GM23338 (cell line): Measurements from ENCODE around the gene EVC2. TPM values are rescaled to one million over a fixed set of nuclear protein-coding genes. Genes with fewer than 3 reads are reported as not detected.
A peak's percentile ranks its signal among the peaks of the same experiment; 100 is the strongest.

Experiments used
- ATAC-seq: fragments of 200-7000 bp; cut with Tn5 transposase; 3 replicates; pipeline ENCODE4 v1.9.1; 2020
- DNase-seq: peaks from one replicate; pipeline ENCODE4 v3.0.0-alpha.2; 2015; ENCODE audit warnings: low spot score
- H2AFZ ChIP-seq: fragments of 200-600 bp; sonication (generic); 2 replicates; pipeline ENCODE4 v1.8.0; 2016; ENCODE audit warnings: antibody characterized with exemption, mild to moderate bottlenecking, moderate library complexity
- H3F3A ChIP-seq: fragments of 200-600 bp; sonication (generic); replicated peaks from 2 replicates; pipeline ENCODE4 v1.8.0; 2017; ENCODE audit warnings: antibody characterized with exemption, mixed run types, low read depth
- H3K27ac ChIP-seq: fragments of 200-600 bp; sonication (generic); 2 replicates; pipeline ENCODE4 v1.6.1; 2016; ENCODE audit warnings: low read depth
- H3K27me3 ChIP-seq: fragments of 200-600 bp; sonication (generic); 2 replicates; pipeline ENCODE4 v1.8.0; 2016; ENCODE audit warnings: mild to moderate bottlenecking, mixed run types, moderate library complexity; ENCODE audit not compliant: insufficient read depth
- H3K36me3 ChIP-seq: fragments of 200-600 bp; sonication (generic); 2 replicates; pipeline ENCODE4 v1.8.0; 2016; ENCODE audit warnings: mild to moderate bottlenecking; ENCODE audit not compliant: insufficient read depth
- H3K4me1 ChIP-seq: fragments of 200-600 bp; sonication (generic); 2 replicates; pipeline ENCODE4 v1.8.0; 2016; ENCODE audit warnings: mild to moderate bottlenecking, moderate library complexity; ENCODE audit not compliant: insufficient read depth
- H3K4me2 ChIP-seq: fragments of 200-600 bp; sonication (generic); 2 replicates; pipeline ENCODE4 v1.7.1; 2017; ENCODE audit warnings: mixed run types
- H3K4me3 ChIP-seq: fragments of 200-600 bp; sonication (generic); 2 replicates; pipeline ENCODE4 v1.6.1; 2016; ENCODE audit warnings: mixed run types
- H3K79me2 ChIP-seq: fragments of 200-600 bp; sonication (generic); replicated peaks from 2 replicates; pipeline ENCODE4 v1.8.0; 2017; ENCODE audit warnings: mild to moderate bottlenecking; ENCODE audit not compliant: insufficient read depth
- H3K9me2 ChIP-seq: fragments of 200-600 bp; sonication (generic); 2 replicates; pipeline ENCODE4 v1.8.0; 2017; ENCODE audit not compliant: insufficient read depth
- H4K20me1 ChIP-seq: fragments of 200-600 bp; sonication (generic); replicated peaks from 2 replicates; pipeline ENCODE4 v1.8.0; 2017; ENCODE audit warnings: mild to moderate bottlenecking; ENCODE audit not compliant: insufficient read depth
- H3K27ac Mint-ChIP-seq: 2 replicates; pipeline ENCODE4 v1.8.0; 2020; ENCODE audit warnings: inconsistent platforms, mild to moderate bottlenecking, moderate library complexity, mixed read lengths
- H3K27me3 Mint-ChIP-seq: 3 replicates; pipeline ENCODE4 v1.8.0; 2022; ENCODE audit warnings: low read depth, mild to moderate bottlenecking, moderate library complexity, mixed read lengths, inconsistent platforms; ENCODE audit not compliant: insufficient read depth, poor library complexity
- H3K36me3 Mint-ChIP-seq: 3 replicates; pipeline ENCODE4 v1.8.0; 2021; ENCODE audit warnings: low read depth, mild to moderate bottlenecking, inconsistent platforms, moderate library complexity, mixed read lengths
- H3K4me1 Mint-ChIP-seq: 3 replicates; pipeline ENCODE4 v1.8.0; 2020; ENCODE audit warnings: mild to moderate bottlenecking, inconsistent platforms, mixed read lengths
- H3K4me3 Mint-ChIP-seq: 3 replicates; pipeline ENCODE4 v1.8.0; 2021; ENCODE audit warnings: moderate library complexity, mild to moderate bottlenecking, inconsistent platforms, mixed read lengths
- H3K9me3 Mint-ChIP-seq: 3 replicates; pipeline ENCODE4 v1.8.0; 2020; ENCODE audit warnings: moderate library complexity, mild to moderate bottlenecking, inconsistent platforms, mixed read lengths
- EZH2 ChIP-seq: fragments of 200-600 bp; sonication (generic); IDR thresholded peaks from one replicate; pipeline ENCODE4 v1.8.0; 2017; ENCODE audit warnings: antibody characterized with exemption, mild to moderate bottlenecking, low read depth; ENCODE audit not compliant: unreplicated experiment
- EZH2phosphoT487 ChIP-seq: fragments of 200-600 bp; sonication (generic); IDR thresholded peaks from one replicate; pipeline ENCODE4 v1.8.1; 2018; ENCODE audit warnings: antibody characterized with exemption; ENCODE audit not compliant: unreplicated experiment
- NANOG ChIP-seq: IDR thresholded peaks from 2 replicates; pipeline ENCODE4 v1.6.1; 2016; ENCODE audit warnings: antibody characterized with exemption, borderline replicate concordance
- POLR2AphosphoS5 ChIP-seq: IDR thresholded peaks from 2 replicates; pipeline ENCODE4 v1.6.1; 2016; ENCODE audit warnings: antibody characterized with exemption, low read depth
- STAT1 ChIP-seq: IDR thresholded peaks from one replicate; pipeline ENCODE4 v1.6.1; 2016; ENCODE audit warnings: antibody characterized with exemption; ENCODE audit not compliant: unreplicated experiment
- ZNF331 ChIP-seq: fragments of 250-450 bp; sonication (Bioruptor Pico); IDR thresholded peaks from 2 replicates; pipeline ENCODE4 v1.5.0; 2020; ENCODE audit warnings: low read depth, mild to moderate bottlenecking, moderate library complexity
- polyA plus RNA-seq: library from polyadenylated mRNA; unstranded; fragments of >200 nt; fragmentation: Nextera tagmentation; extraction: Ambion mirVana; gene quantifications from 2 replicates; pipeline ENCODE4 v1.2.1, GENCODE V29; 2016
- total RNA-seq: library from RNA; depleted of rRNA; stranded (reverse); fragments of >200 nt; shearing (Covaris generic); gene quantifications from 2 replicates; pipeline ENCODE4 v1.2.3, GENCODE V29; 2014
- TF ChIP-seq, protein P1 (sequence below), 2 experiments: fragments of 200-600 bp in 1 of 2; sonication (generic) in 1 of 2; conservative IDR thresholded peaks; 2 replicates each; pipeline versions ENCODE4 v1.5.1 to v1.6.1; 2016 to 2017; ENCODE audit warnings: antibody characterized with exemption in 2 of 2, low read depth in 2 of 2, mild to moderate bottlenecking in 2 of 2, moderate library complexity in 1 of 2
- TF ChIP-seq, protein P2 (sequence below): fragments of 250-450 bp; sonication (Bioruptor Pico); IDR thresholded peaks from 2 replicates; pipeline ENCODE4 v1.5.0; 2020; ENCODE audit warnings: mild to moderate bottlenecking, moderate library complexity

EVC2 gene
- total and polyA plus RNA-seq, 2 experiments from 2014 or later = 3.4 to 11.5 TPM

DNA sequence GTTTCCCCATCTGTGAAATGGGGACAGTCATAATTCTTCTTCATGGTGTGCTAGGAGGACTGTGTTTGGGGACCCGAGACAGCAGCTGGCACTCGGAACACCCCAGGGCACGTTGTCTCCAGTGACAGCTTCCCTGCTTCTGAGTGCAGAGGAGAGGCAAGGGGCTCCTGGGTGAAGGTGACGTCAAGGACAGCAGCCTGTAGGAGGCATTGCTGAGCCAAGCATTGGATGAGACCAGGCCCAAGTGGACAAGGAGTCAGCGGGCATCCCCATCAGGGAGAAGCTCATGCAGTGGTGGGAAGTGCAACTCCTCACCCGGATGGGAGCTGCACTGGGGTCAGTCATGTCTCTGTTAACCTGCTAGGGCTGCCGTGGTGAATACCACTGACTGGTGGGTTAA is 48.7 kb upstream of the EVC2 start:
- Histone ChIP-seq H2AFZ (no peak overlapping the region), H3K4me1 (peaks cover 9% of the 10 kb centered on the region), H3K4me3 (no peak overlapping the region), H3K27ac (no peak overlapping the region), H3K36me3 (no peaks in the 10 kb centered on the region), H3K27me3 (no peaks in the 10 kb centered on the region), H3F3A (no peaks in the 10 kb centered on the region), H4K20me1 (no peaks in the 10 kb centered on the region), H3K9me2 (no peaks in the 10 kb centered on the region), H3K79me2 (no peaks in the 10 kb centered on the region), H3K4me2 (no peak overlapping the region)
- Mint-ChIP-seq H3K27ac (no peak overlapping the region), H3K4me3 (no peak overlapping the region), H3K36me3 (peaks cover 44% of the 10 kb centered on the region), H3K4me1 (peaks cover 30% of the 10 kb centered on the region), H3K9me3 (no peaks in the 10 kb centered on the region), H3K27me3 (peaks cover 4% of the 10 kb centered on the region)
- DNase-seq (no peak), ATAC-seq (no peak)
- no peak for TF ChIP-seq EZH2phosphoT487
- TF ChIP-seq, protein P1, sequence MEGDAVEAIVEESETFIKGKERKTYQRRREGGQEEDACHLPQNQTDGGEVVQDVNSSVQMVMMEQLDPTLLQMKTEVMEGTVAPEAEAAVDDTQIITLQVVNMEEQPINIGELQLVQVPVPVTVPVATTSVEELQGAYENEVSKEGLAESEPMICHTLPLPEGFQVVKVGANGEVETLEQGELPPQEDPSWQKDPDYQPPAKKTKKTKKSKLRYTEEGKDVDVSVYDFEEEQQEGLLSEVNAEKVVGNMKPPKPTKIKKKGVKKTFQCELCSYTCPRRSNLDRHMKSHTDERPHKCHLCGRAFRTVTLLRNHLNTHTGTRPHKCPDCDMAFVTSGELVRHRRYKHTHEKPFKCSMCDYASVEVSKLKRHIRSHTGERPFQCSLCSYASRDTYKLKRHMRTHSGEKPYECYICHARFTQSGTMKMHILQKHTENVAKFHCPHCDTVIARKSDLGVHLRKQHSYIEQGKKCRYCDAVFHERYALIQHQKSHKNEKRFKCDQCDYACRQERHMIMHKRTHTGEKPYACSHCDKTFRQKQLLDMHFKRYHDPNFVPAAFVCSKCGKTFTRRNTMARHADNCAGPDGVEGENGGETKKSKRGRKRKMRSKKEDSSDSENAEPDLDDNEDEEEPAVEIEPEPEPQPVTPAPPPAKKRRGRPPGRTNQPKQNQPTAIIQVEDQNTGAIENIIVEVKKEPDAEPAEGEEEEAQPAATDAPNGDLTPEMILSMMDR (conservative IDR thresholded peaks at IDR 0.05; ENCODE audit: low read depth in 2 of 2) = peak in 1 of 2 experiments; percentile 27; a peak in 2 of 4 replicates

DNA sequence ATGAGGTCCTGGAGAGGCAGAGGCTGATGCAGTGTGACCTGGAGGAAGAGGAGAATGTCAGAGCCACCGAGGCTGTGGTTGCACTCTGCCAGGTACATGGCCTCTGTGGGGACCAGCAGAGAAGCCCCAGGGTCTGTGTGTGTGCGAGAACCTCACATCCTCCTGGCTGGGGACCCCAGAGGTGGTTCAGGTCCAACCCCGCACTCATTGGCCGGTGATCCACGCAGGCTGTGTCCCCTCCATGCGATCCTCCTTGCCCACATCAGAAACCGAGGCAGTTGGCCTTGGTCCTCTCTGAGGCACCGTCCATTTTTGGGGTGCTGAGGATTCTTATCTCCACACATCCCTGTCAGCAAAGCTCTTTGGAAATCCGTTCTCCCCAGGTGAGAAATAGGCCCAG is 47.9 kb upstream of the EVC2 start:
- no peaks in the 10 kb centered on the region for H3K9me2 ChIP-seq
- peaks cover 10% of the 10 kb centered on the region for H3K27me3 Mint-ChIP-seq
- H3K4me1 Mint-ChIP-seq = peaks cover 38% of the 10 kb centered on the region
- no peak overlapping the region for H3K27ac ChIP-seq
- DNase-seq = no peak
- no peaks in the 10 kb centered on the region for H3K36me3 ChIP-seq
- peaks cover 15% of the 10 kb centered on the region for H3K4me1 ChIP-seq
- no peak for ATAC-seq
- no peak overlapping the region for H3K4me3 Mint-ChIP-seq
- no peaks in the 10 kb centered on the region for H3F3A ChIP-seq
- no peak overlapping the region for H3K4me2 ChIP-seq
- H3K9me3 Mint-ChIP-seq = no peaks in the 10 kb centered on the region
- no peaks in the 10 kb centered on the region for H4K20me1 ChIP-seq
- H3K79me2 ChIP-seq = no peaks in the 10 kb centered on the region
- no peak overlapping the region for H3K4me3 ChIP-seq
- H3K36me3 Mint-ChIP-seq = peaks cover 40% of the 10 kb centered on the region
- no peak overlapping the region for H3K27ac Mint-ChIP-seq
- no peak overlapping the region for H2AFZ ChIP-seq
- no peaks in the 10 kb centered on the region for H3K27me3 ChIP-seq
- TF ChIP-seq NANOG = no peak
- no peak for TF ChIP-seq POLR2AphosphoS5
- no peak for TF ChIP-seq EZH2
- TF ChIP-seq EZH2phosphoT487 = no peak
- TF ChIP-seq STAT1 = no peak
- TF ChIP-seq, protein P2, sequence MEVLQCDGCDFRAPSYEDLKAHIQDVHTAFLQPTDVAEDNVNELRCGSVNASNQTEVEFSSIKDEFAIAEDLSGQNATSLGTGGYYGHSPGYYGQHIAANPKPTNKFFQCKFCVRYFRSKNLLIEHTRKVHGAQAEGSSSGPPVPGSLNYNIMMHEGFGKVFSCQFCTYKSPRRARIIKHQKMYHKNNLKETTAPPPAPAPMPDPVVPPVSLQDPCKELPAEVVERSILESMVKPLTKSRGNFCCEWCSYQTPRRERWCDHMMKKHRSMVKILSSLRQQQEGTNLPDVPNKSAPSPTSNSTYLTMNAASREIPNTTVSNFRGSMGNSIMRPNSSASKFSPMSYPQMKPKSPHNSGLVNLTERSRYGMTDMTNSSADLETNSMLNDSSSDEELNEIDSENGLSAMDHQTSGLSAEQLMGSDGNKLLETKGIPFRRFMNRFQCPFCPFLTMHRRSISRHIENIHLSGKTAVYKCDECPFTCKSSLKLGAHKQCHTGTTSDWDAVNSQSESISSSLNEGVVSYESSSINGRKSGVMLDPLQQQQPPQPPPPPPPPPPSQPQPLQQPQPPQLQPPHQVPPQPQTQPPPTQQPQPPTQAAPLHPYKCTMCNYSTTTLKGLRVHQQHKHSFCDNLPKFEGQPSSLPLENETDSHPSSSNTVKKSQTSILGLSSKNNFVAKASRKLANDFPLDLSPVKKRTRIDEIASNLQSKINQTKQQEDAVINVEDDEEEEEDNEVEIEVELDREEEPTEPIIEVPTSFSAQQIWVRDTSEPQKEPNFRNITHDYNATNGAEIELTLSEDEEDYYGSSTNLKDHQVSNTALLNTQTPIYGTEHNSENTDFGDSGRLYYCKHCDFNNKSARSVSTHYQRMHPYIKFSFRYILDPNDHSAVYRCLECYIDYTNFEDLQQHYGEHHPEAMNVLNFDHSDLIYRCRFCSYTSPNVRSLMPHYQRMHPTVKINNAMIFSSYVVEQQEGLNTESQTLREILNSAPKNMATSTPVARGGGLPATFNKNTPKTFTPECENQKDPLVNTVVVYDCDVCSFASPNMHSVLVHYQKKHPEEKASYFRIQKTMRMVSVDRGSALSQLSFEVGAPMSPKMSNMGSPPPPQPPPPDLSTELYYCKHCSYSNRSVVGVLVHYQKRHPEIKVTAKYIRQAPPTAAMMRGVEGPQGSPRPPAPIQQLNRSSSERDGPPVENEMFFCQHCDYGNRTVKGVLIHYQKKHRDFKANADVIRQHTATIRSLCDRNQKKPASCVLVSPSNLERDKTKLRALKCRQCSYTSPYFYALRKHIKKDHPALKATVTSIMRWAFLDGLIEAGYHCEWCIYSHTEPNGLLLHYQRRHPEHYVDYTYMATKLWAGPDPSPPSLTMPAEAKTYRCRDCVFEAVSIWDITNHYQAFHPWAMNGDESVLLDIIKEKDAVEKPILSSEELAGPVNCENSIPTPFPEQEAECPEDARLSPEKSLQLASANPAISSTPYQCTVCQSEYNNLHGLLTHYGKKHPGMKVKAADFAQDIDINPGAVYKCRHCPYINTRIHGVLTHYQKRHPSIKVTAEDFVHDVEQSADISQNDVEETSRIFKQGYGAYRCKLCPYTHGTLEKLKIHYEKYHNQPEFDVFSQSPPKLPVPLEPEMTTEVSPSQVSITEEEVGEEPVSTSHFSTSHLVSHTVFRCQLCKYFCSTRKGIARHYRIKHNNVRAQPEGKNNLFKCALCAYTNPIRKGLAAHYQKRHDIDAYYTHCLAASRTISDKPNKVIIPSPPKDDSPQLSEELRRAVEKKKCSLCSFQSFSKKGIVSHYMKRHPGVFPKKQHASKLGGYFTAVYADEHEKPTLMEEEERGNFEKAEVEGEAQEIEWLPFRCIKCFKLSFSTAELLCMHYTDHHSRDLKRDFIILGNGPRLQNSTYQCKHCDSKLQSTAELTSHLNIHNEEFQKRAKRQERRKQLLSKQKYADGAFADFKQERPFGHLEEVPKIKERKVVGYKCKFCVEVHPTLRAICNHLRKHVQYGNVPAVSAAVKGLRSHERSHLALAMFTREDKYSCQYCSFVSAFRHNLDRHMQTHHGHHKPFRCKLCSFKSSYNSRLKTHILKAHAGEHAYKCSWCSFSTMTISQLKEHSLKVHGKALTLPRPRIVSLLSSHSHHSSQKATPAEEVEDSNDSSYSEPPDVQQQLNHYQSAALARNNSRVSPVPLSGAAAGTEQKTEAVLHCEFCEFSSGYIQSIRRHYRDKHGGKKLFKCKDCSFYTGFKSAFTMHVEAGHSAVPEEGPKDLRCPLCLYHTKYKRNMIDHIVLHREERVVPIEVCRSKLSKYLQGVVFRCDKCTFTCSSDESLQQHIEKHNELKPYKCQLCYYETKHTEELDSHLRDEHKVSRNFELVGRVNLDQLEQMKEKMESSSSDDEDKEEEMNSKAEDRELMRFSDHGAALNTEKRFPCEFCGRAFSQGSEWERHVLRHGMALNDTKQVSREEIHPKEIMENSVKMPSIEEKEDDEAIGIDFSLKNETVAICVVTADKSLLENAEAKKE = no peak
- TF ChIP-seq ZNF331 (CRISPR knock-in tag) = no peak
- TF ChIP-seq, protein P1 (conservative IDR thresholded peaks at IDR 0.05; ENCODE audit: low read depth in 2 of 2) = no peak
